HG02759 (cell line): Measurements from ENCODE around the gene SLC22A4.

Experiments
- ATAC-seq: cut with Tn5 transposase; IDR thresholded peaks from one replicate; pipeline ENCODE4 v1.9.1; 2021; ENCODE audit warnings: mild to moderate bottlenecking, moderate library complexity; ENCODE audit not compliant: unreplicated experiment

The SLC22A4 gene

DNA sequence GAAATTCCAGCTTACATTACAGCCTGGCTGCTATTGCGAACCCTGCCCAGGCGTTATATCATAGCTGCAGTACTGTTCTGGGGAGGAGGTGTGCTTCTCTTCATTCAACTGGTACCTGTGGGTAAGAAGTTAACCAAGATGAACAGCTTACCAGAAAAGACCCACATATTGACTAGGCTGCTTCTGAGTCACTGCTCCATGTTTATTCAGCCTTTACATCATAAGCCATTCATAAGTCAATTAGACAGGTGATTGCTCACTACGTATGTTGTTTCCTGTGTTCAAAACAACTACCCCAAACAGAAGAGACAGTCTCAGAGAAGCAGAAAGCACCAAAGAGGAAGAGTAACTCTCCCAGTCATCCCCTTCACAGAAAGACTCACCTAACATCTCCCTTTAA, 40.6 kb downstream of the SLC22A4 start:
- ATAC-seq: no peak

DNA sequence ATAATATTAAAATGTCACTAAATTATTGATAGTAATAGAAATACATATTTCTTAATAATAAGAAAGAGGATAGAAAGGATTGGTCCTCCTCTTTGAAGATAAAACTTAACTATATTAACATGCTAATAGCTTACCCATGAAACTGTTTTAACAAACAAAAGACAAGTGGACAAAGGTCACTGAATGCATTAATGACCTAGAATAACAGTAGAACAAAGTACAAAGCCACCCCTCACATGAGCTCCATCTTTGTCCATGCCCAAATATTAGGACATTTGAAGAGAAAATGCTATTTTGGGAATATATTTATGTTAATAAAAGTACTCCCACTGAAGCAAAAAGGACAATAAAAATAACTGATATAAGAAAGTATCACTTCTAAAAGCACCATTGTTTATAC, 41.2 kb downstream of the SLC22A4 start:
- no peak for ATAC-seq

DNA sequence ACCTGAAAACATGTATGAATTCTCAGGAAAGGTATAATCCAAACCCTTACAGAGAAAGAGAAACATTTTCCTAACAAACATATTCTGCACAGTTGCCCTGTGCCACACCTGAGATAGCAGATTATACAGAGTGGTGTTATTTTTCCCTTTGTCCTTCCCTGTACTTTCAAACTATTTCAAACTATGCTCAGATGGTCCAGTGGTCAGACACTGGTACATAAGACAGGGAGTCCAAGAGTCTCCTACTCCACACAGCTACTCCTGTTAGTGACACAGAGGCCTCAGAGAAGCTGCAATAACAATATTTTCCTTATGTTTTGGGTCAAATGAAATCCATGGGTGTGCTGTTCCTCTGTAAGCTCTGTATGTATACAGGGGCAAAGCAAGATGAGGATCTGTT, 45.3 kb downstream of the SLC22A4 start:
- no peak for ATAC-seq

DNA sequence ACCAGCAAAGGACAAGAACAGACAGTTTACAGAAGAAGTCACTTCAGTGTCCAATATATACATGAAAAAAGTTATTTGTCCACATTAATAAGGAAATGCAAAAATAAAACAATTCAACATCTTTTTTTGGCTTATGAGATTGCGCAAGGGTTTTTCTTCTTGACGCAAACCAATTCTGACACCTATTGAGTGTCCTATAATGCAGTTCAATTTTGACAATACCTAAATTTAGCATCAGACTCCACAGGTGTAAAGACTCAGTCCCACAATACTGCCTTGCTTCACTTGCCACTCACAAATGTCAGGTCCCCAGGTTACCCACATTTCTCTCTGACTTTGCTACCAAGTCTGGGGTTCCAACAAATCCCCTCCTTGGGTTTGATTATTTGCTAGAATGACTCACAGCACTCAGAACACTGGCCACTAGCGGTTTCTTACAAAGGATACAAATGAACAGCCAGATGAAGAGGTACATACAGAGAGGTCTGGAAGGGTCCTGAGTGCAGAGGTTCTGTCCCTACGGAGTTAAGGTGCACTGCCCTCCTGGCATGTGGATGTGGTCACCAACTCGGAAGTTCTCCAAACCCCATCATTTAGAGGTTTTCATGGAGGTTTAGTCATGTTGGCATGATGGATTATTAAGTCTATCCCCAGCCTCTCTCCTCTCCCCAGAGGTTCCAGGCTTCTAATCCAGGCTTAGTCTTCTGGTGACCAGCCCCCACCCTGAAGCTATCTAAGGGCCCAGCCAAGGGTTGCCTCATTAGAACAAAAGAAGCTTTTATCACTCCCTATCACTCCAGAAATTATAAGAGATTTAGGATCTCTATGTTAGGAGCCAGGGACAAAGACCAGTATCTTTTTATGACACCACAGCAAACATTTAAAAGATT, 48.3 kb downstream of the SLC22A4 start:
- ATAC-seq: no peak

DNA sequence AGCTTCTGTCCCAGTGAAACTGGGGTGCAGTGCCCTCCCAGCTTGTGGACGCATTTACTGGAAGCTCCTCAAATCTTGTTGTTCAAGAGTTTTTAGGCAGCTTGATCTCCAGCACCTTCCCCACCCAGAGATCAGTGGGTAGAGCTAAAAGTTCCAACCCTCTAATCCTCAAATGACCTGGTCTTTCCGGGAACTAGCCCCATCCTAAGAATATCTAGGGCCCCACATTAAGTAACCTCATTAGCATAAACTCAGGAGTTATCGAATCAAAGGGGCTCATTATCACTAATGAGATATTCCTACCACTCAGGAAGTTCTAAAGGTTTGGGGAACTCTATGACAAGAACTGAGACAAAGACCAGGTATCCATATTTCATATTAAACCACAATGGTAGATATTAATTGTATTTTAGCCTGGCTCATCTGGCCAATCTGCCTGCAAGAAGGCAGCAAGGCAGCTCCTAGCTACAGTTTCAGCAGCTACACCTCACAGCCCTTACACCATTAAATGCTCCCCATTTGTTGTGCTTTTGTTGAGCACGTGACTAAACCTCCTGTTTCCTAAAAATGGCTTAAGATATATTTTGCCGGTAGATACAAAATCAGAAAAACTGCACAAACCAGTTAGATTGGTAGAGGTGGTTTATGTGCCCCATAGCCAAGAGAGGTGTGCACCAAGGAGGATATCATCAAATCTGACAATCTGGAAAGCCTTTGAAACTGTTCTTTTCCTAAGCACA, 50.8 kb downstream of the SLC22A4 start:
- ATAC-seq: no peak

DNA sequence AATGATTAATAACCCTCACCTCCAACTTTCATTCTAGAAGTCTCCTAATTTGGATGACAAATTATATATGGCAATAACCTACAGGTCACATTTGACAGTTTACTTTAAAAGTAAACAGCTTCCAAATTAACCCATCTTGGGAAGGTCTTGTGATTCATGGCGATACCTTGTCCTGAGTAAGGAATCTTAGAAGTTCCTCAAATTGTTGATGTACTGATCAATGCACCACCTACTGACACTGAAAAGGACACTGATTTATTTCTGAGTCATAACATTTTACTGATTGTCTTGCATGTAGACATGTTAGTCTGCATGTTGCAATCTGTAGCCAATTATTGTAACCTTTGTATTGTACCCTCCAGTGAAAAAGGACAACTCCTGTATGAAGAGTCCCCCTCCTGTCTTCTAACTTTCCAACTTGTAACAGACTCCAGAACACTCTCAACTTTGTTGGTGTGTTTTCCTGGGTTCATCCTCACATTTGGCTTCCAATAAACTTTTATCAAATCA, 59.3 kb downstream of the SLC22A4 start:
- no peak for ATAC-seq

DNA sequence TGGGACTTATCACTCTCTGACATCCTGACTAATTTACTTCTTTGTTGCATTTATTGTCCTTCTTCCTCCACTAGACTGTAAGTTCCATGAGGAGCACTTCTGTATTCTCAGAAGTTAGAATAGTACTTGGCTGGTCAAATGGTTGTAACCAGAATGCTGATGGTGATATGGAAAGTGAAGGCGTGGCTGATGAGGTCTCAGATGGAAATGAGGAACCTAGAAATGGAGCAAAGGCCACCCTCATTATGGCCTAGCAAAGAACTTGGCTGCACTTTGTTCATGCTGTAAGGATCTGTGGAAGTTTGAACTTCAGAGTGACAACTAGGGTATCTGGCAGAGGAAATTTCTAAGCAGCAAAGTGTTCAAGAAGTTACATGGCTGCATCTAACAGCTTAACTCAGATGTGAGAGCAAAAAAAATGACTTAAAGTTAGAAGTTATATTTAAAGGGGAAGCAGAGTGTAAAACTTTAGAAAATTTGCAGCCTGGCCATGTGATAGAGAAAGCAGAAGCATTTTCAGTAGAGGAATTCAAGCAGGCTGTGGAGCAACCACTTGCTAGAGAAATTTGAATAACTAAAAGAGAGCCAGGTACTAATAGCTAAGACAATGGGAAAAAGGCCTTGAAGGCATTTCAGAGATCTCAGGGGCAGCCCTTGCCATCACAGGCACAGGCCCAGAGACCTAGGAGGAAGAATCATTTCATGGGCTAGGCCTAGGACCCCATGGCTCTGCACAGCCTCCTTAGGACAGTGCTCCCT, 60.4 kb downstream of the SLC22A4 start:
- ATAC-seq: no peak

DNA sequence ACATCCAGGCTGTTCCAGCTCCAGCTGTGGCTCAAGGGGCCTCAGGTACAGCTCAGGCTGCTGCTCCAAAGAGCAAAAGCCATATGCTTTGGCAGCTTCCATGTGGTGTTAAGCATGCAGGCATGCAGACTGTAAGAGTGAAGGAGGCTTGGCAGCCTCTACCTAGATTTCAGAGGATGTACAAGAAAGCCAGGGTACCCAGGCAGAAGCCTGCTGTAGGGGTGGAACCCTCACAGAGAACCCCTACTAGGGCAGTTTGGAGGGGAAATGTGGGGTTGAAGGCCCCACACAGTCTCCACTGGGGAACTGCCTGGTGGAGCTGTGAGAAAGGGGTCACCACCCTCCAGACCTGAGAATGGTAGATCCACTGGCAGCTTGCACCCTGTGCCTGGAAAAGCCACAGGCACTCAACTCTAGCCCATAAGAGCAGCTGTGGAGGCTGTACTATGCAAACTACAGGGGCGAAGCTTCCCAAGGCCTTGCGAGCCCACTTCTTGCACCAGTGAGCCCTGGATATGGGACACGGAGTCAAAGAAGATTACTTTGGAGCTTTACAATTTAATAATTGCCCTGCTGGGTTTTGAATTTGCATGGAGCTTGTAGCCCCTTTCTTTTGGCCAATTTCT, 61.1 kb downstream of the SLC22A4 start:
- ATAC-seq: no peak

DNA sequence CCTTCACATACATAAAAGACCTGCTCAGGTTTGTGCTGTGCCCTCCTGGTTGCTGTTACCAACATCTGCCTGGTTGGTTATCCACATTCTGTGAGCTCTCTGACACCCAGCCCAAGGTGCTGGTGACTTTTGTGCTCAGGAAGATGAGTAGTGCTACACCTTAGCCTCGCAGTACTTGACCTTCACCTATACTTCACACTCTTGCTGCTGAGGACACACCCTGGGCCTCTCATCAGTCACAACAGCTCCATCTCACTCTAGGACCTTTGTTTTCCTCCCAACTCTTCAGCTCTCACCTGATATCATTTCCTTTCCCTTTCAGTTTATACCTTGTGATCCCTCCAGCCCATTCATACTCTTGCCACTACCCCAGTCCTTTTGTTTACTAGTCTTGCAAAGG, 64.6 kb downstream of the SLC22A4 start:
- ATAC-seq: no peak

DNA sequence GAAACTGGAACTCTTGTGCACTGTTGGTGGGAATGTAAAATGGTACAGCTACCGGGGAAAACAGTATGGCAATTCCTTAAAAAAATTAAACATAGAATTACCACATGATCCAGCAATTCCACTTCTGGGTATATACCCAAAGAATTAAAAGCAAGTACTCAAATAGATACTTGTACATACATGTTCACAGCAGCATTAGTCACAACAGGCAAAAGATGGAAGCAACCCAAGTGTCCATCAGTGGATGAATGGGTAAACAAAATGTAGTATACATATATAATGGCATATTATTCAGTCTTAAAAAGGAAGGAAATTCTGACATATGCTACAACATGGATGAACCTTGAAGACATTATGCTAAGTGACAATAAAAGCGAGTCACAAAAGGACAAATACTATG, 67.9 kb downstream of the SLC22A4 start:
- no peak for ATAC-seq

DNA sequence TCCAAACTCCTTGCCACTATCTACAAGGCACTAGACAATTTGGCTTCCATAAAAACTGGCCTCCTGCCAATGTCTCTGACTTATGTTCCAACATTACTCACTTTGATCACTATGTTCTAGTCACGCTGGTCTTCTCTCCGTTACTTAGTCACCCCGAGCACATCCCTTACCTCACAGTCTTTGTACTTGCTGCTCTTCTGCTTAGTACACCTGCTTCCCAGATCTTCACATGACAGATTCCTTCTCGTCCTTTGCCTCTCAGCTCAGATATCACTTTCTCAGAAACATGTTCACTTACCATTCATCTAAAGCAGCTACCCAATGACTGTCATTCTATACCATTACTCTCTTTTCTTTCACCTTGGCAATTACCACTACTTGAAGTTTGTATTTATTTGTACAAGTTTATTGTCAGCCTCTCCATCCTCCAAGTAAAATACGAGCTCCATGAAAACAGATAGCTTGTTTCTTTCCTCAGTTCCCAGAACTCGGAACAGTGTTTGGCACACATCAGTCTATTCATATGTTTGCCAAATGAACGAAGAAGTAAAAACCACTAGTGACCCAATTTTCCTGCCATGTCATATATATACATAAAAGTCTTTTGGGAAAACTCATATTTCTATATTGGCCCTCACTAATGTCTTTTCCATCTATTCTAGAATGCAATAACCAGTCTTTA, 69.4 kb downstream of the SLC22A4 start:
- ATAC-seq: no peak

DNA sequence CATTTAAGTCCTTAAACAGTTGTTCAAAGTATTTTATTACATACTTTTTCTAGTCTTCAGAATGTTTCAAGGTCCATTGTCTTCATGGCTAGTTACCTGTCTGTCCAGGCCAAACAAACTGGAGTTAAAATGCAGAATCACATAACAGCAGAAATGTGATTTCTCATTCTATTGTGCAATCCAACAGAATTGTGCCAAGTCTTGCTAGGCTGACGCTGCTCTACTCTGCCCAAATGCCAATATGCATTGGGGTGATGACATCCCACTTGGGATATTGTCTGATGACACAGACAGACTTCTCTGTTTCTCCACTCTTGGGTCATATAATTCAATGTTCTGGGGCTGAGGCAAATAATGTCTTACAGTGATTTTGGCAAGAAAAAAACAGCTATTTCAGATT, 70.1 kb downstream of the SLC22A4 start:
- no peak for ATAC-seq

DNA sequence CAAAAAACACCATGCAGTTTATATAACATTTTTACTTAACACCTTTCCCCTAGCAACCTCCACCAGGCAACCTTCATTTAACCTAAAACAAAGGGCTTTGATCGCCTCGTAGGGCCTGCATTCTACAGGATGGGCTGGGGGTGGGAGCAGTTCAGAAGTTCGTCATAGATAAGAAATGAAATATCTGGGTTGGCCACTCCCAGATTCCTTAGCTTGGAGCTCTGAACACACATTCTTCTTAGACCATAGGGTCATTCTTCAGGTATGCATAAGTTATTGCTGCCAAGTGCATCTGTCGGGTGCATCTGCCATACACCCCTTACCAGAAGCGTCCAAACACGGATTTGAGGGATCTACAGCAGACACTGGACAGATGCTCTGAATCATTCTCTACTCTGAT, 71.0 kb downstream of the SLC22A4 start:
- ATAC-seq: no peak

DNA sequence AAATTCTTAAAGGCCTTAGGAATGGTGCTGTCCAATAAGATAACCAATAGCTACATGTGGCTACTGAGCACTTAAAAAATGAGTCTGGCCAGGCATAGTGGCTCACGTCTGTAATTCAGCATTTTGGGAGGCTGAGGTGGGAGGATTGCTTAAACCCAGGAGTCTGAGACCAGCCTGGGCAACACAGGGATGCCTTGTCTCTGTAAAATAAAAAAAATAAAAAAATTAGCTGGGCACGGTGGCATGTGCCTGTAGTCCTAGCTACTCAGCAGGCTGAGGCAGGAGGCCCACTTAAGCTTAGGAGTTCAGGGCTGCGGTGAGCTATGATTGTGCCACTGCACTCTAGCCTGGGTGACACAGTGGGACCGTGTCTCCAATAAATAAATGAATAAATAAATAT, 74.0 kb downstream of the SLC22A4 start:
- ATAC-seq: no peak

DNA sequence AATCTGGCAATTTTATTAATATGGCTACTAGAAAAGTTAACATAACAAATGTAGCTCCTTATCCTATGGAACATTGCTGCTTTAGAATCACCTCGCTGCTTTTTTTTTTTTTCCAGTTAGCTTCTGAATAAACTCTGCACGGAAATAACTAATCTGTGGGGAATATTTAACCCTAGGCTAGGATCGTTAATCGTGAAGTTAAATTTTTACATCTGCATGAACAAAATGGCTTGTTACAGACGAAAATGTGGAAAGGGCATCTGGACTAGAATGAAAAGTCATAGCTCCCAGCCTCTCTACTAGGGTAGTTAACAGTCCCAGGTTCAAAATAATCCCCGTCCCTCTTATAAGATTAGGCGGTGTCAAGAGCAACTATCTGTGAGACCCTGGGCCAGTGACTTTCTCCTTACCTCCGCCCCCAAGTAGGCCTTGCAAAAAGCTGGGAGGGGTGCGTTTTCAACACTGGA, 74.8 kb downstream of the SLC22A4 start:
- ATAC-seq: no peak

DNA sequence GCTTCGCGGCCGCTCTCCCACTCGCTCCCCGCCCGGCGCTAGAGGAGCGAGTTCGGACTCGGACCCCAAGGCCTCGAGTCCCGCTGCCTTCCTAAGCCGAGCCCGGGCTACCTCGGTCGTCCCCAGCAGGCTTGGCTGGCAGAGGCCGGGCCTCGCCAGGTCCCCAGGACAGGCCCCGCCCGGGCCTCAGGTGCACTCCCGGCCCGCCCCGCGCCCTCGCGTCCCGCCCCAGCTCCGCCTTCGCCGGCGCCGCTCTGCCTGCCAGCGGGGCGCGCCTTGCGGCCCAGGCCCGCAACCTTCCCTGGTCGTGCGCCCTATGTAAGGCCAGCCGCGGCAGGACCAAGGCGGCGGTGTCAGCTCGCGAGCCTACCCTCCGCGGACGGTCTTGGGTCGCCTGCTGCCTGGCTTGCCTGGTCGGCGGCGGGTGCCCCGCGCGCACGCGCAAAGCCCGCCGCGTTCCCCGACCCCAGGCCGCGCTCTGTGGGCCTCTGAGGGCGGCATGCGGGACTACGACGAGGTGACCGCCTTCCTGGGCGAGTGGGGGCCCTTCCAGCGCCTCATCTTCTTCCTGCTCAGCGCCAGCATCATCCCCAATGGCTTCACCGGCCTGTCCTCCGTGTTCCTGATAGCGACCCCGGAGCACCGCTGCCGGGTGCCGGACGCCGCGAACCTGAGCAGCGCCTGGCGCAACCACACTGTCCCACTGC, 75.4 kb downstream of the SLC22A4 start, which contains the start of gene SLC22A5:
Gene SLC22A5, plus strand, starts transcription at position 237 of the 707 bp plus-strand sequence. Its CDS starts 263 bp downstream, at position 500.
- peak; percentile 92 for ATAC-seq

DNA sequence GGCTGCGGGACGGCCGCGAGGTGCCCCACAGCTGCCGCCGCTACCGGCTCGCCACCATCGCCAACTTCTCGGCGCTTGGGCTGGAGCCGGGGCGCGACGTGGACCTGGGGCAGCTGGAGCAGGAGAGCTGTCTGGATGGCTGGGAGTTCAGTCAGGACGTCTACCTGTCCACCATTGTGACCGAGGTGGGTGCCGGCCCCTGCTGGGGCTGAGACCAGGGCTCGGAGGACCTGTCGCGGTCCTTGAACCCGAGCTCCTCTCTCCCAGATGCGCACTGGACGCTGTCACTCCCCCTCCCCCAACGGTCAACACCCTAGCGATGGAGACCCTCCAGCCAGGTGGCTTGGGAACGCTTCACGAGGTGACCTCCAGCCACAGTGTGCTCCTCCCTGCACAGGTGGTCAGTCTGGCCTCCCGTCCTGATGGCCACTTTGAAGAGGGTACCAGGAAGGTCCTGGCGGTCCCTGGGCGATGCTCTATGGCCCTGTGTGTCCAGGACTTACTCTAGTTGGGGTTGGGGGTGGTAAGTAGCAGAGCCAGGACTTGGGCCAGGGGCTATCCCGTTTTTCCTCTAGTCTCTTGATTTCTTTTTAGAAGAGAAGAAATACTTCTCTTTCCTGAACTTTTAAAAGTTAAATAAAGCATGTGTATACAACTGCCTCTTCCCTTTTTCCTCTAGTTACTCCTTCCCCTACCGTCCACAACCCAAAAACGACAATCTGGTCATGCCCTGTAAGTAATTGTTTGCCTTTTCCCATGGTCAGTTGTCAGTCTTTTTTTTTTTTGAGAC, 76.2 kb downstream of the SLC22A4 start:
- ATAC-seq: no peak

DNA sequence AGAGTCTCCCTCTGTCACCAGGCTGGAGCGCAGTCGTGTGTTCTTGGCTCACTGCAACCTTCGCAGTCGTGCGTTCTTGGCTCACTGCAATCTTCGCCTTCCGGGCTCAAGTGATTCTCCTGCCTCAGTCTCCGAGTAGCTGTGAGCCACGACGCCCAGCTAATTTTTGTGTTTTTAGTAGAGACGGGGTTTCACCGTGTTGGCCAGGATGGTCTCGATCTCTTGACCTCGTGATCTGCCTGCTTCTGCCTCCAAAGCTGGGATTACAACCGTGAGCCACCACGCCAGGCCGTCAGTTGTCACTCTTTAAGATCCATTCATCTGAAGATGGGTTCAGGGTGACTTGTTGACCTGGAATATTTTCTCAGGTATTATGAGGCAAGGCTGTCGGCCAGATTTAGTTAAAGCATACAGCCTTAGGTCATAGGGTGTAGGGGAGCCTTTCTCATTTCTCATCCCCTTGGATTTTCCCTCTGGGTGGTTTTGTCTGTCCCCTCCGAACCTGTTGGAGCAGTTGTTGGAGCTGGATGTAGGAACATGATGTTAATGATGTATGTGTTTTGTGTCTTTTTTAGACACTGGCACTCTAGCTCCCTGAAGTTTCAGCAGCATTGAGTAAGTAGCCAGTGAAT, 76.9 kb downstream of the SLC22A4 start:
- no peak for ATAC-seq
